K562 (cell line): ENCODE measurements around the gene CLASP1. TPM values are rescaled to one million over a fixed set of nuclear protein-coding genes. Genes with fewer than 3 reads are reported as not detected.

Source experiments
- ATAC-seq: fragments of 200-7000 bp; cut with Tn5 transposase; 3 replicates; pipeline ENCODE4 v1.9.1; 2020; ENCODE audit warnings: moderate library complexity
- BruUV-seq: library from RNA; stranded (reverse); fragments of 400-500 nt; replicated peaks from 2 replicates; lab custom pipeline; 2021; lab: Mats Ljungman, UMichigan
- CTCF ChIA-PET: fragments of 300-600 bp; formaldehyde crosslinking; extraction: SDS; loops from one replicate; lab custom pipeline; 2021; ENCODE audit warnings: low intra/inter-chr PET ratio; lab: Yijun Ruan, JAX
- POLR2A ChIA-PET: fragments of 300-600, 350-650 bp; sonication (Branson Sonifier 250); formaldehyde crosslinking; extraction: SDS; loops from one replicate; lab custom pipeline; 2021; ENCODE audit warnings: antibody characterized with exemption, inconsistent platforms; lab: Yijun Ruan, JAX
- DNase-seq, 4 experiments: peaks; one replicate each; pipeline versions ENCODE4 v3.0.0 to v3.0.0-alpha.2; 2011 to 2018; ENCODE audit warnings: low spot score in 3 of 4, mixed read lengths in 3 of 4; ENCODE audit errors: extremely low read depth in 1 of 4
- FAIRE-seq: peaks from 2 replicates; lab custom pipeline; 2011; peaks lifted over from hg19 to GRCh38; lab: Jason Lieb, UNC
- H2AFZ ChIP-seq: 2 replicates; pipeline ENCODE4 v1.6.0; 2011; ENCODE audit warnings: low read depth, low read length, control low read depth, inconsistent platforms
- H3K27ac ChIP-seq: fragments of 200-600 bp; 3 replicates; pipeline ENCODE4 v1.8.0; 2011; ENCODE audit warnings: low read depth, mild to moderate bottlenecking, control low read depth, inconsistent platforms, low read length, moderate library complexity, mixed read lengths; ENCODE audit errors: extremely low read depth
- H3K27me3 ChIP-seq, 2 experiments: fragments of 300-600 bp in 1 of 2; 2 replicates in 1 of 2; 3 replicates in 1 of 2; pipeline versions ENCODE4 v1.6.0 to v1.8.0; 2011; ENCODE audit warnings: inconsistent platforms in 2 of 2, low read length in 2 of 2, mild to moderate bottlenecking in 1 of 2, mixed read lengths in 1 of 2, moderate library complexity in 1 of 2; ENCODE audit not compliant: control insufficient read depth in 2 of 2, insufficient read depth in 2 of 2
- H3K36me3 ChIP-seq: fragments of 300-600 bp; 3 replicates; pipeline ENCODE4 v1.8.0; 2011; ENCODE audit warnings: mild to moderate bottlenecking, low read length, inconsistent platforms; ENCODE audit not compliant: control insufficient read depth, insufficient read depth
- H3K4me1 ChIP-seq, 2 experiments: fragments of 200-600 bp in 1 of 2; replicated peaks in 1 of 2; 2 replicates in 1 of 2; 3 replicates in 1 of 2; pipeline versions ENCODE4 v1.5.1 to v1.8.0; 2011; ENCODE audit warnings: inconsistent platforms in 2 of 2, low read length in 2 of 2, mild to moderate bottlenecking in 1 of 2, mixed read lengths in 1 of 2, moderate library complexity in 1 of 2; ENCODE audit not compliant: control insufficient read depth in 2 of 2, insufficient read depth in 2 of 2
- H3K4me2 ChIP-seq: 2 replicates; pipeline ENCODE4 v1.6.1; 2011; ENCODE audit warnings: low read length, control low read depth, inconsistent platforms, mixed read lengths; ENCODE audit not compliant: insufficient read depth
- H3K4me3 ChIP-seq: fragments of 200-600 bp; sonication (generic), shearing (Covaris generic); 2 replicates; pipeline ENCODE4 v1.5.1; 2016; ENCODE audit warnings: control low read depth, inconsistent platforms
- H3K79me2 ChIP-seq: fragments of 200-600 bp; 3 replicates; pipeline ENCODE4 v1.8.0; 2011; ENCODE audit warnings: low read length, inconsistent platforms; ENCODE audit not compliant: control insufficient read depth, insufficient read depth
- H3K9ac ChIP-seq, 2 experiments: 2 replicates each; pipeline versions ENCODE4 v1.6.0 to v1.6.1; 2011; ENCODE audit warnings: low read depth in 2 of 2, low read length in 2 of 2, control low read depth in 1 of 2, inconsistent platforms in 1 of 2, mild to moderate bottlenecking in 1 of 2, mixed read lengths in 1 of 2; ENCODE audit not compliant: insufficient read depth in 1 of 2
- H3K9me1 ChIP-seq: one replicate; pipeline ENCODE4 v1.6.0; 2011; ENCODE audit warnings: inconsistent platforms, mild to moderate bottlenecking, low read length, moderate library complexity; ENCODE audit not compliant: control insufficient read depth, insufficient read depth
- H3K9me3 ChIP-seq: replicated peaks from 2 replicates; pipeline ENCODE4 v1.5.1; 2011; ENCODE audit warnings: low read depth, low read length, inconsistent platforms; ENCODE audit not compliant: control insufficient read depth, insufficient read depth
- H4K20me1 ChIP-seq: replicated peaks from 2 replicates; pipeline ENCODE4 v1.6.1; 2011; ENCODE audit warnings: low read length, inconsistent platforms, mixed read lengths; ENCODE audit not compliant: control insufficient read depth, insufficient read depth
- GATAD2A ChIP-seq: fragments of 450-650 bp; IDR thresholded peaks from 2 replicates; pipeline ENCODE4 v1.6.1; 2017
- GTF2E2 ChIP-seq: fragments of 200-800 bp; sonication (Bioruptor generic); IDR thresholded peaks from 2 replicates; pipeline ENCODE4 v1.6.1; 2016; ENCODE audit warnings: missing genetic modification characterization, missing compliant biosample characterization
- HIVEP1 ChIP-seq: fragments of 250-450 bp; sonication (Bioruptor Pico); IDR thresholded peaks from 2 replicates; pipeline ENCODE4 v1.4.0; 2020; ENCODE audit warnings: mild to moderate bottlenecking
- NUFIP1 ChIP-seq: fragments of 450-650 bp; IDR thresholded peaks from 2 replicates; pipeline ENCODE4 v1.6.1; 2018; ENCODE audit not compliant: partially characterized antibody
- PYGO2 ChIP-seq: fragments of 450-650 bp; IDR thresholded peaks from 2 replicates; pipeline ENCODE4 v1.6.1; 2016; ENCODE audit warnings: mild to moderate bottlenecking, missing genetic modification characterization, moderate library complexity, missing compliant biosample characterization
- THRAP3 ChIP-seq: fragments of 450-650 bp; IDR thresholded peaks from 2 replicates; pipeline ENCODE4 v1.6.1; 2016; ENCODE audit warnings: mild to moderate bottlenecking, inconsistent platforms, borderline replicate concordance
- ZBTB17 ChIP-seq: fragments of 450-650 bp; formaldehyde crosslinking; IDR thresholded peaks from 2 replicates; pipeline ENCODE4 v1.4.0; 2020; ENCODE audit warnings: mild to moderate bottlenecking
- ZC3H4 ChIP-seq: sonication (generic); formaldehyde crosslinking; IDR thresholded peaks from 2 replicates; pipeline ENCODE4 v1.9.0; 2021; ENCODE audit warnings: missing genetic modification reagents, borderline replicate concordance
- ZNF12 ChIP-seq: sonication (generic); formaldehyde crosslinking; IDR thresholded peaks from 2 replicates; pipeline ENCODE4 v1.4.0; 2020; ENCODE audit warnings: mild to moderate bottlenecking, missing genetic modification reagents
- ZNF212 ChIP-seq: fragments of 450-650 bp; formaldehyde crosslinking; IDR thresholded peaks from 2 replicates; pipeline ENCODE4 v1.4.0; 2020; ENCODE audit warnings: mild to moderate bottlenecking
- ZNF644 ChIP-seq: fragments of 200-800 bp; sonication (Bioruptor generic); IDR thresholded peaks from 2 replicates; pipeline ENCODE4 v1.6.1; 2016; ENCODE audit warnings: low read depth, missing genetic modification characterization, missing compliant biosample characterization
- ZNF780A ChIP-seq: fragments of 250-450 bp; sonication (Bioruptor Pico); IDR thresholded peaks from 2 replicates; pipeline ENCODE4 v1.5.0; 2021; ENCODE audit warnings: mild to moderate bottlenecking
- WGBS: fragments of 100-300 bp; shearing (Covaris generic); methylation state at CpG from one replicate; pipeline ENCODE4 v1.1.6; 2016; ENCODE audit warnings: low coverage, mixed read lengths; ENCODE audit not compliant: insufficient coverage; ENCODE audit errors: missing lambda C conversion rate; 5-methylcytosine and 5-hydroxymethylcytosine counted together
- in situ Hi-C: fragments of 300-500 bp; cut with MboI; formaldehyde crosslinking; loops from 4 replicates; pipeline ENCODE4 v1.15.0; 2018; ENCODE audit warnings: inconsistent platforms, mixed read lengths
- intact Hi-C: fragments of 100-400 bp; cut with micrococcal nuclease; formaldehyde crosslinking; loops from 2 replicates; pipeline ENCODE4 v1.14.2; 2022
- polyA plus RNA-seq, 8 experiments: library from polyadenylated mRNA; depleted of rRNA in 4 of 8; stranded (reverse) in 5 of 8; unstranded in 3 of 8; fragments of >200 nt; fragmentation: Nextera tagmentation in 2 of 8; fragmentation: Illumina TruSeq in 1 of 8; extraction: Ambion mirVana in 2 of 8; extraction: Trizol in 1 of 8; gene quantifications; 2 replicates each; pipeline versions ENCODE4 v1.2.1 to v1.2.3, GENCODE V29; 2011 to 2014; ENCODE audit warnings: inconsistent platforms in 1 of 8, missing spikeins in 1 of 8
- total RNA-seq, 7 experiments: library from RNA; depleted of rRNA in 6 of 7; stranded (reverse); fragments of >200 nt in 6 of 7; fragmentation: Illumina TruSeq in 2 of 7; extraction: Trizol in 2 of 7; gene quantifications; 2 replicates each; pipeline versions ENCODE4 v1.2.1 to v1.2.3, GENCODE V29; 2011 to 2021; ENCODE audit warnings: low replicate concordance in 1 of 7
- TF ChIP-seq, protein P1 (sequence below): fragments of 250-450 bp; sonication (Bioruptor Pico); IDR thresholded peaks from 2 replicates; pipeline ENCODE4 v1.6.1; 2021; ENCODE audit warnings: mild to moderate bottlenecking
- TF ChIP-seq, protein P2 (sequence below): fragments of 250-450 bp; sonication (Bioruptor Pico); IDR thresholded peaks from 2 replicates; pipeline ENCODE4 v1.5.0; 2021; ENCODE audit warnings: mild to moderate bottlenecking, borderline replicate concordance
- TF ChIP-seq, protein P3 (sequence below): fragments of 250-450 bp; sonication (Bioruptor Pico); IDR thresholded peaks from 2 replicates; pipeline ENCODE4 v1.8.0; 2022; ENCODE audit warnings: inconsistent platforms, mild to moderate bottlenecking, moderate library complexity, borderline replicate concordance

The CLASP1 gene
- total and polyA plus RNA-seq, 9 of the 15 experiments (the other 6 are each of a cell fraction or from before 2014, with no cell fraction given), result 1.7 to 40.3 (median 20.7) TPM

DNA sequence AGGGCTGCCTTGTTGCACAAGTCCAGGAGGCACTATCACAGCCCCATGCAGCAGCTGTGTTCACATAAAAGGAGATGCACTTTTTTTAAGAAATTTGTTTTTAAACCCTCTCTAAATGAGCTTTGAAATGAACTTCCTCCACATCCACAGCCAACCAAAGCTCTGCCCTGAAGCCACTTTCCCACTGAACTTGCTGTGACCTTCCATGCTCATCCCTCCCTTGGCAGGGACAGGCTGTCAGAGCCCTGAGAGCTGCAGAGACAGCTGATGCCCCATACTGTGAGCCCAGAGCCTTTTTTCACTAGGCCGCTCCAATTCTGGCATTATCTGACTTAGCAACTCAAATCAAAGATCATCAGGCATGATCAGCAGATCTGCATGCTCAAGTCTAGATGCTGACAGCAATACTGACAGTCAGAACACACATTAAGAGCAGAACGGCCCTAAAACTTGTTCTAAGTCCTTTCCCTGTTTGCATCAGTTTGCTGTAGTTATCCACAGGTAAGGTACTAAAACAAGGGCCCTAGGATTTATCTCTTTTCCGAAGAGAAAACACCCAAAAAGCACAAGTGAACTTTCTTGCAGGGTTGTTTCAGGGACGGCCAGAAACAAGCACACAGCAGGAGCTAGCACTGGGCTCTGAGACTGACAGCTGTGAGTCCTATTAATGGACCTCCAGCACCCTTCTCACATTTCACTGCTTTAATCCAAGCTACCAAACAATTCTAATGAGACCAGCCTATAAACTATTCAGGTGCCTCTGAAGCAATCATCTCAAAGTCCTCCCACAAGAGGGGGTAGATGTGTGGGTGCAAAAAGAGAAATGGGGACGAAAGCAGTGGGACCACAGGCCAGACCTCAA is 83.6 kb downstream of the CLASP1 start:
- TF ChIP-seq ZNF212 (no peak), ZNF12 (no peak), PYGO2 (no peak), ZNF780A (CRISPR knock-in tag) (no peak), THRAP3 (no peak), HIVEP1 (CRISPR knock-in tag) (no peak), GATAD2A (no peak), ZNF644 (tag) (no peak), ZC3H4 (CRISPR knock-in tag) (no peak), GTF2E2 (tag) (no peak), NUFIP1 (no peak), ZBTB17 (CRISPR knock-in tag) (no peak)
- TF ChIP-seq, protein P1, sequence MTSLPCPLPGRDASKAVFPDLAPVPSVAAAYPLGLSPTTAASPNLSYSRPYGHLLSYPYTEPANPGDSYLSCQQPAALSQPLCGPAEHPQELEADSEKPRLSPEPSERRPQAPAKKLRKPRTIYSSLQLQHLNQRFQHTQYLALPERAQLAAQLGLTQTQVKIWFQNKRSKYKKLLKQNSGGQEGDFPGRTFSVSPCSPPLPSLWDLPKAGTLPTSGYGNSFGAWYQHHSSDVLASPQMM, result no peak
- TF ChIP-seq, protein P2, sequence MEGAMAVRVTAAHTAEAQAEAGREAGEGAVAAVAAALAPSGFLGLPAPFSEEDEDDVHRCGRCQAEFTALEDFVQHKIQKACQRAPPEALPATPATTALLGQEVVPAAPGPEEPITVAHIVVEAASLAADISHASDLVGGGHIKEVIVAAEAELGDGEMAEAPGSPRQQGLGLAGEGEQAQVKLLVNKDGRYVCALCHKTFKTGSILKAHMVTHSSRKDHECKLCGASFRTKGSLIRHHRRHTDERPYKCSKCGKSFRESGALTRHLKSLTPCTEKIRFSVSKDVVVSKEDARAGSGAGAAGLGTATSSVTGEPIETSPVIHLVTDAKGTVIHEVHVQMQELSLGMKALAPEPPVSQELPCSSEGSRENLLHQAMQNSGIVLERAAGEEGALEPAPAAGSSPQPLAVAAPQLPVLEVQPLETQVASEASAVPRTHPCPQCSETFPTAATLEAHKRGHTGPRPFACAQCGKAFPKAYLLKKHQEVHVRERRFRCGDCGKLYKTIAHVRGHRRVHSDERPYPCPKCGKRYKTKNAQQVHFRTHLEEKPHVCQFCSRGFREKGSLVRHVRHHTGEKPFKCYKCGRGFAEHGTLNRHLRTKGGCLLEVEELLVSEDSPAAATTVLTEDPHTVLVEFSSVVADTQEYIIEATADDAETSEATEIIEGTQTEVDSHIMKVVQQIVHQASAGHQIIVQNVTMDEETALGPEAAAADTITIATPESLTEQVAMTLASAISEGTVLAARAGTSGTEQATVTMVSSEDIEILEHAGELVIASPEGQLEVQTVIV (CRISPR knock-in tag), result no peak
- TF ChIP-seq, protein P3, sequence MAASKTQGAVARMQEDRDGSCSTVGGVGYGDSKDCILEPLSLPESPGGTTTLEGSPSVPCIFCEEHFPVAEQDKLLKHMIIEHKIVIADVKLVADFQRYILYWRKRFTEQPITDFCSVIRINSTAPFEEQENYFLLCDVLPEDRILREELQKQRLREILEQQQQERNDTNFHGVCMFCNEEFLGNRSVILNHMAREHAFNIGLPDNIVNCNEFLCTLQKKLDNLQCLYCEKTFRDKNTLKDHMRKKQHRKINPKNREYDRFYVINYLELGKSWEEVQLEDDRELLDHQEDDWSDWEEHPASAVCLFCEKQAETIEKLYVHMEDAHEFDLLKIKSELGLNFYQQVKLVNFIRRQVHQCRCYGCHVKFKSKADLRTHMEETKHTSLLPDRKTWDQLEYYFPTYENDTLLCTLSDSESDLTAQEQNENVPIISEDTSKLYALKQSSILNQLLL (CRISPR knock-in tag), result no peak
- Histone ChIP-seq H2AFZ (no peak overlapping the region), H3K4me1 (no peaks in the 10 kb centered on the region; a peak in 1 of 5 replicates), H3K36me3 (no peaks in the 10 kb centered on the region; the same call in 2 of the 3 replicates), H4K20me1 (no peaks in the 10 kb centered on the region; the same call in none of the 2 replicates), H3K4me2 (no peak overlapping the region), H3K9ac (no peak overlapping the region), H3K9me3 (no peaks in the 10 kb centered on the region), H3K9me1 (no peaks in the 10 kb centered on the region), H3K27me3 (no peaks in the 10 kb centered on the region), H3K4me3 (no peak overlapping the region), H3K27ac (no peak overlapping the region), H3K79me2 (peaks cover 17% of the 10 kb centered on the region; the same call in 1 of the 3 replicates)
- no TSS peak for BruUV-seq
- FAIRE-seq (no peak), ATAC-seq (no peak), DNase-seq (no peak)
- POLR2A ChIA-PET, result interaction anchor here (1.7 to 2.0 kb wide), 2 partner anchors 10 to 34 kb away, joined by 6 read pairs; partner anchors contain the start of gene RNU4ATAC
- WGBS, result 71% methylated on average over 5 of the region's 5 CpGs
- in situ Hi-C loops, result no loop called here
- CTCF ChIA-PET, result no interaction called here
- intact Hi-C loops, result no loop called here
